HepG2 (cell line): Measurements from ENCODE around the gene TRIO. TPM values are rescaled to one million over a fixed set of nuclear protein-coding genes. Genes with fewer than 3 reads are reported as not detected.

Experiments
- ARHGAP35 ChIP-seq: sonication (generic); formaldehyde crosslinking; IDR thresholded peaks from 2 replicates; pipeline ENCODE4 v1.9.0; 2022; ENCODE audit warnings: mild to moderate bottlenecking, inconsistent platforms, moderate library complexity, missing genetic modification reagents, borderline replicate concordance
- DRAP1 ChIP-seq: IDR thresholded peaks from 2 replicates; pipeline ENCODE4 v1.6.1; 2016; ENCODE audit warnings: missing genetic modification reagents, missing compliant biosample characterization
- ETV5 ChIP-seq: IDR thresholded peaks from 2 replicates; pipeline ENCODE4 v1.6.1; 2018; ENCODE audit warnings: missing biosample characterization, missing genetic modification reagents, inconsistent platforms, borderline replicate concordance
- FOXA3 ChIP-seq: IDR thresholded peaks from 2 replicates; pipeline ENCODE4 v1.6.1; 2016; ENCODE audit warnings: missing genetic modification reagents, missing compliant biosample characterization
- HHEX ChIP-seq: IDR thresholded peaks from 2 replicates; pipeline ENCODE4 v1.6.1; 2016; ENCODE audit warnings: control low read depth
- HINFP ChIP-seq: sonication (generic); formaldehyde crosslinking; IDR thresholded peaks from 2 replicates; pipeline ENCODE4 v1.4.0; 2020; ENCODE audit warnings: low read depth, mild to moderate bottlenecking, missing genetic modification reagents
- IRF9 ChIP-seq: sonication (generic); formaldehyde crosslinking; IDR thresholded peaks from 2 replicates; pipeline ENCODE4 v1.8.0; 2022; ENCODE audit warnings: missing genetic modification reagents, mild to moderate bottlenecking, borderline replicate concordance
- JUN ChIP-seq: sonication (generic); formaldehyde crosslinking; IDR thresholded peaks from 2 replicates; pipeline ENCODE4 v1.4.0; 2020; ENCODE audit warnings: mild to moderate bottlenecking, missing genetic modification reagents
- KDM4B ChIP-seq: sonication (generic); formaldehyde crosslinking; IDR thresholded peaks from 2 replicates; pipeline ENCODE4 v1.4.0; 2020; ENCODE audit warnings: missing genetic modification reagents
- NCOA1 ChIP-seq: sonication (generic); formaldehyde crosslinking; IDR thresholded peaks from 2 replicates; pipeline ENCODE4 v1.9.0; 2021; ENCODE audit warnings: missing genetic modification reagents
- NFIC ChIP-seq: IDR thresholded peaks from 2 replicates; pipeline ENCODE4 v1.6.1; 2012; ENCODE audit warnings: mild to moderate bottlenecking, low read length, inconsistent platforms
- PAWR ChIP-seq: sonication (generic); formaldehyde crosslinking; IDR thresholded peaks from 2 replicates; pipeline ENCODE4 v1.4.0; 2020; ENCODE audit warnings: missing genetic modification reagents, mild to moderate bottlenecking, borderline replicate concordance
- SP2 ChIP-seq: sonication (generic); formaldehyde crosslinking; IDR thresholded peaks from 2 replicates; pipeline ENCODE4 v1.5.1; 2020; ENCODE audit warnings: mild to moderate bottlenecking, missing genetic modification reagents
- STAT6 ChIP-seq: sonication (generic); formaldehyde crosslinking; IDR thresholded peaks from 2 replicates; pipeline ENCODE4 v1.4.0; 2020; ENCODE audit warnings: missing genetic modification reagents, mild to moderate bottlenecking, borderline replicate concordance
- ZFP36 ChIP-seq: fragments of 150-350 bp; IDR thresholded peaks from 2 replicates; pipeline ENCODE4 v1.6.1; 2018; ENCODE audit warnings: borderline replicate concordance, low read length, low read depth; ENCODE audit not compliant: partially characterized antibody
- ZNF10 ChIP-seq: sonication (generic); formaldehyde crosslinking; IDR thresholded peaks from 2 replicates; pipeline ENCODE4 v1.4.0; 2020; ENCODE audit warnings: mild to moderate bottlenecking, low read depth, missing genetic modification reagents, borderline replicate concordance
- ZNF280D ChIP-seq: sonication (generic); formaldehyde crosslinking; IDR thresholded peaks from 2 replicates; pipeline ENCODE4 v1.5.1; 2020; ENCODE audit warnings: mild to moderate bottlenecking, missing genetic modification reagents
- ZNF414 ChIP-seq: sonication (generic); formaldehyde crosslinking; IDR thresholded peaks from 2 replicates; pipeline ENCODE4 v1.5.0; 2020; ENCODE audit warnings: missing genetic modification reagents
- ZNF558 ChIP-seq: sonication (generic); formaldehyde crosslinking; IDR thresholded peaks from 2 replicates; pipeline ENCODE4 v1.9.0; 2022; ENCODE audit warnings: mild to moderate bottlenecking, missing genetic modification reagents, borderline replicate concordance
- ZNF766 ChIP-seq: sonication (generic); formaldehyde crosslinking; IDR thresholded peaks from 2 replicates; pipeline ENCODE4 v1.5.0; 2020; ENCODE audit warnings: missing genetic modification reagents, borderline replicate concordance
- ZNF776 ChIP-seq: sonication (generic); formaldehyde crosslinking; IDR thresholded peaks from 2 replicates; pipeline ENCODE4 v1.4.0; 2020; ENCODE audit warnings: mild to moderate bottlenecking, missing genetic modification reagents
- ZSCAN29 ChIP-seq: sonication (generic); formaldehyde crosslinking; conservative IDR thresholded peaks from 2 replicates; pipeline ENCODE4 v1.4.0; 2020; ENCODE audit warnings: mild to moderate bottlenecking, missing genetic modification reagents
- polyA plus RNA-seq, 8 experiments: library from polyadenylated mRNA; depleted of rRNA in 3 of 8; stranded (reverse) in 7 of 8; unstranded in 1 of 8; fragments of >200 nt; fragmentation: Illumina TruSeq in 4 of 8; extraction: Trizol in 4 of 8; gene quantifications; 2 replicates each; pipeline versions ENCODE4 v1.2.1 to v1.2.3, GENCODE V29; 2011 to 2016; ENCODE audit warnings: low read depth in 4 of 8, missing spikeins in 1 of 8, mixed read lengths in 1 of 8; ENCODE audit not compliant: insufficient read depth in 1 of 8
- total RNA-seq, 5 experiments: library from RNA; depleted of rRNA; stranded (reverse); fragments of >200 nt; fragmentation: Illumina TruSeq; extraction: Trizol; gene quantifications; 2 replicates each; pipeline ENCODE4 v1.2.3, GENCODE V29; 2016; ENCODE audit warnings: low read depth in 1 of 5

Gene TRIO
- total and polyA plus RNA-seq, 2 of the 13 experiments (the other 11 are each of a cell fraction or from before 2014, with no cell fraction given) = 45.2 to 45.9 TPM

GRCh38 chr5:14212838-14213237, 69.7 kb downstream of the TRIO start (continued):
- TF ChIP-seq ZNF280D (CRISPR knock-in tag) (no peak), HHEX (CRISPR knock-in tag) (no peak), ZNF10 (no peak), STAT6 (CRISPR knock-in tag) (no peak), IRF9 (CRISPR knock-in tag) (no peak), PAWR (no peak), ZFP36 (no peak), ZNF558 (no peak), DRAP1 (CRISPR knock-in tag) (no peak), HINFP (CRISPR knock-in tag) (no peak), NCOA1 (CRISPR knock-in tag) (no peak), ZSCAN29 (CRISPR knock-in tag) (no peak), ZNF766 (CRISPR knock-in tag) (no peak), SP2 (CRISPR knock-in tag) (no peak), ZNF414 (CRISPR knock-in tag) (no peak), NFIC (peak; percentile 54; the same call in 1 of the 2 replicates), FOXA3 (peak; percentile 81), ETV5 (CRISPR knock-in tag) (peak; percentile 92), KDM4B (no peak), ARHGAP35 (CRISPR knock-in tag) (no peak), ZNF776 (CRISPR knock-in tag) (no peak), JUN (CRISPR knock-in tag) (no peak)
